Ishikawa (cell line): ENCODE data around the gene ARMC9.

Experiments used
- CEBPB ChIP-seq: IDR thresholded peaks from 2 replicates; pipeline ENCODE4 v1.6.1; 2012
- CREB1 ChIP-seq: IDR thresholded peaks from 2 replicates; pipeline ENCODE4 v1.6.1; 2012; ENCODE audit warnings: low read depth
- EGR1 ChIP-seq: IDR thresholded peaks from 2 replicates; pipeline ENCODE4 v1.6.1; 2012
- EP300 ChIP-seq: IDR thresholded peaks from 2 replicates; pipeline ENCODE4 v1.6.1; 2012; ENCODE audit warnings: borderline replicate concordance
- NFIC ChIP-seq: IDR thresholded peaks from 2 replicates; pipeline ENCODE4 v1.6.1; 2012
- RAD21 ChIP-seq: IDR thresholded peaks from 2 replicates; pipeline ENCODE4 v1.6.1; 2012; ENCODE audit warnings: low read depth
- TAF1 ChIP-seq: IDR thresholded peaks from 2 replicates; pipeline ENCODE4 v1.6.1; 2012; ENCODE audit warnings: low read depth, mild to moderate bottlenecking
- TCF12 ChIP-seq: IDR thresholded peaks from 2 replicates; pipeline ENCODE4 v1.6.1; 2012; ENCODE audit warnings: low read depth
- YY1 ChIP-seq: IDR thresholded peaks from 2 replicates; pipeline ENCODE4 v1.6.1; 2012; ENCODE audit warnings: low read depth
- ZBTB7A ChIP-seq: IDR thresholded peaks from 2 replicates; pipeline ENCODE4 v1.6.1; 2012; ENCODE audit warnings: low read depth
- TF ChIP-seq, protein P1 (sequence below): IDR thresholded peaks from 2 replicates; pipeline ENCODE4 v1.6.1; 2012; ENCODE audit warnings: low read depth, mild to moderate bottlenecking
- TF ChIP-seq, protein P2 (sequence below): IDR thresholded peaks from 2 replicates; pipeline ENCODE4 v1.6.1; 2012
- TF ChIP-seq, protein P3 (sequence below): IDR thresholded peaks from 2 replicates; pipeline ENCODE4 v1.6.1; 2012

DNA sequence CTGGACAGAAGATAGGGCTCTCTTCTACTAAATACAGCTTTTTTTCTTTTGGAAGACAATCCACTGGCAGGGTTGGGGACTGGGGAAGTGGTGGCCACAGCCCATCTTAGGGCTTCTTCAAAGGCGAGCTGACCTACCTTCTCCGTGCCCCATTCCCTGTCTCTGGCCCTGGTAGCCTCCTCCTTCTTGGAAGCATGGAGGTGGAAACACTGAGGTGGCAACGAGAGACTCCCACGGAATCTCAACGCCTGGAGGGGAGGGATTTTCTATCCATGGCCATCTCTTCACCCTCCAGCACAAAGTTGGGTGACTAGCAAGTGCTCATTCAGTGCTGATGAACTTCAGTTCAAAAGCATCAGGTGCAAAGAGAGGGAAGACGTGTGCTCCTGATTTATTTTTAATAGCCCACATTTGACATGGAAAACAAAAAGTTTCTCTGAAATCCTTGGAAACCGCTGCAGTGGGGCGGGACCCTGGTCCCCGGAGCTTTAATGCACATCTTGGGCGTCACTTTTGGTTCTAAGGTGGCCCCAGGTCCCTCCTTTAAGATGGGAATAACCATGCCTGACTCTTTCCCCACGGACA, 633 bp upstream of the ARMC9 start:
- no peak for TF ChIP-seq EP300
- no peak for TF ChIP-seq CREB1
- TF ChIP-seq, protein P1, sequence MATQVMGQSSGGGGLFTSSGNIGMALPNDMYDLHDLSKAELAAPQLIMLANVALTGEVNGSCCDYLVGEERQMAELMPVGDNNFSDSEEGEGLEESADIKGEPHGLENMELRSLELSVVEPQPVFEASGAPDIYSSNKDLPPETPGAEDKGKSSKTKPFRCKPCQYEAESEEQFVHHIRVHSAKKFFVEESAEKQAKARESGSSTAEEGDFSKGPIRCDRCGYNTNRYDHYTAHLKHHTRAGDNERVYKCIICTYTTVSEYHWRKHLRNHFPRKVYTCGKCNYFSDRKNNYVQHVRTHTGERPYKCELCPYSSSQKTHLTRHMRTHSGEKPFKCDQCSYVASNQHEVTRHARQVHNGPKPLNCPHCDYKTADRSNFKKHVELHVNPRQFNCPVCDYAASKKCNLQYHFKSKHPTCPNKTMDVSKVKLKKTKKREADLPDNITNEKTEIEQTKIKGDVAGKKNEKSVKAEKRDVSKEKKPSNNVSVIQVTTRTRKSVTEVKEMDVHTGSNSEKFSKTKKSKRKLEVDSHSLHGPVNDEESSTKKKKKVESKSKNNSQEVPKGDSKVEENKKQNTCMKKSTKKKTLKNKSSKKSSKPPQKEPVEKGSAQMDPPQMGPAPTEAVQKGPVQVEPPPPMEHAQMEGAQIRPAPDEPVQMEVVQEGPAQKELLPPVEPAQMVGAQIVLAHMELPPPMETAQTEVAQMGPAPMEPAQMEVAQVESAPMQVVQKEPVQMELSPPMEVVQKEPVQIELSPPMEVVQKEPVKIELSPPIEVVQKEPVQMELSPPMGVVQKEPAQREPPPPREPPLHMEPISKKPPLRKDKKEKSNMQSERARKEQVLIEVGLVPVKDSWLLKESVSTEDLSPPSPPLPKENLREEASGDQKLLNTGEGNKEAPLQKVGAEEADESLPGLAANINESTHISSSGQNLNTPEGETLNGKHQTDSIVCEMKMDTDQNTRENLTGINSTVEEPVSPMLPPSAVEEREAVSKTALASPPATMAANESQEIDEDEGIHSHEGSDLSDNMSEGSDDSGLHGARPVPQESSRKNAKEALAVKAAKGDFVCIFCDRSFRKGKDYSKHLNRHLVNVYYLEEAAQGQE, result no peak
- TF ChIP-seq TAF1, result no peak
- TF ChIP-seq, protein P2, sequence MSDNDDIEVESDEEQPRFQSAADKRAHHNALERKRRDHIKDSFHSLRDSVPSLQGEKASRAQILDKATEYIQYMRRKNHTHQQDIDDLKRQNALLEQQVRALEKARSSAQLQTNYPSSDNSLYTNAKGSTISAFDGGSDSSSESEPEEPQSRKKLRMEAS, result no peak
- TF ChIP-seq TCF12, result no peak
- TF ChIP-seq CEBPB, result no peak
- no peak for TF ChIP-seq RAD21
- no peak for TF ChIP-seq YY1
- no peak for TF ChIP-seq EGR1
- no peak for TF ChIP-seq ZBTB7A
- TF ChIP-seq NFIC, result no peak
- TF ChIP-seq, protein P3, sequence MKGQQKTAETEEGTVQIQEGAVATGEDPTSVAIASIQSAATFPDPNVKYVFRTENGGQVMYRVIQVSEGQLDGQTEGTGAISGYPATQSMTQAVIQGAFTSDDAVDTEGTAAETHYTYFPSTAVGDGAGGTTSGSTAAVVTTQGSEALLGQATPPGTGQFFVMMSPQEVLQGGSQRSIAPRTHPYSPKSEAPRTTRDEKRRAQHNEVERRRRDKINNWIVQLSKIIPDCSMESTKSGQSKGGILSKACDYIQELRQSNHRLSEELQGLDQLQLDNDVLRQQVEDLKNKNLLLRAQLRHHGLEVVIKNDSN, result no peak
